B cell (primary cell): ENCODE results near the gene GIMAP5. TPM values are rescaled to one million over a fixed set of nuclear protein-coding genes. Genes with fewer than 3 reads are reported as not detected.

Experiments used
- ATAC-seq: fragments of 200-7000 bp; cut with Tn5 transposase; one replicate; pipeline ENCODE4 v1.10.0; 2021; ENCODE audit warnings: low read depth, mild to moderate bottlenecking, moderate number of reproducible peaks, moderate library complexity
- CTCF ChIA-PET: fragments of 350-600 bp; sonication (Branson Sonifier 250); formaldehyde crosslinking; loops from one replicate; lab custom pipeline; 2021; ENCODE audit warnings: antibody characterized with exemption, inconsistent platforms; lab: Charles Lee
- POLR2A ChIA-PET: fragments of 350-600 bp; sonication (Branson Sonifier 250); formaldehyde crosslinking; loops from one replicate; lab custom pipeline; 2021; ENCODE audit warnings: antibody characterized with exemption; lab: Charles Lee
- DNase-seq: peaks from one replicate; pipeline ENCODE4 v3.0.0; 2013
- H2AFZ ChIP-seq: 2 replicates; pipeline ENCODE4 v1.6.1; 2012; ENCODE audit warnings: mild to moderate bottlenecking, low read depth, low read length; ENCODE audit not compliant: insufficient read depth, poor library complexity, severe bottlenecking
- H3K27ac ChIP-seq, 2 donors: 1 replicate in 1 of 2; 2 replicates in 1 of 2; pipeline ENCODE4 v1.5.1; 2012 to 2013; ENCODE audit warnings: low read length in 2 of 2, mild to moderate bottlenecking in 2 of 2, moderate library complexity in 1 of 2
- H3K27me3 ChIP-seq, 4 experiments: fragments of 200-600 bp in 1 of 4; sonication (generic) in 1 of 4; replicated peaks in 1 of 4; 1 replicate in 2 of 4; 2 replicates in 2 of 4; pipeline versions ENCODE4 v1.6.1 to v1.7.0; 2013 to 2016; ENCODE audit warnings: low read length in 3 of 4, mild to moderate bottlenecking in 2 of 4, mixed read lengths in 1 of 4, moderate library complexity in 1 of 4; ENCODE audit not compliant: insufficient read depth in 4 of 4, control insufficient read depth in 3 of 4; ENCODE audit errors: control extremely low read depth in 1 of 4
- H3K36me3 ChIP-seq, 2 experiments: replicated peaks in 1 of 2; 1 replicate in 1 of 2; 2 replicates in 1 of 2; pipeline versions ENCODE4 v1.6.1 to v1.7.1; 2013; ENCODE audit warnings: low read length in 1 of 2; ENCODE audit not compliant: insufficient read depth in 2 of 2, control insufficient read depth in 1 of 2; ENCODE audit errors: control extremely low read depth in 1 of 2, extremely low read depth in 1 of 2
- H3K4me1 ChIP-seq, 2 donors: fragments of 200-600 bp in 1 of 2; sonication (generic) in 1 of 2; 1 replicate in 1 of 2; 2 replicates in 1 of 2; pipeline versions ENCODE4 v1.5.1 to v1.6.1; 2013 to 2017; ENCODE audit warnings: low read length in 2 of 2; ENCODE audit not compliant: control insufficient read depth in 2 of 2, insufficient read depth in 2 of 2
- H3K4me2 ChIP-seq: replicated peaks from 2 replicates; pipeline ENCODE3; 2012; ENCODE audit warnings: mild to moderate bottlenecking, low read depth, low read length; ENCODE audit not compliant: poor library complexity, severe bottlenecking
- H3K4me3 ChIP-seq, 5 experiments: fragments of 200-600 bp in 1 of 5; sonication (generic) in 1 of 5; 1 replicate in 3 of 5; 2 replicates in 2 of 5; pipeline versions ENCODE4 v1.5.1 to v1.7.0; 2011 to 2016; ENCODE audit warnings: low read length in 4 of 5, mild to moderate bottlenecking in 4 of 5, low read depth in 2 of 5, control low read depth in 1 of 5, moderate library complexity in 1 of 5; ENCODE audit not compliant: insufficient read depth in 1 of 5; ENCODE audit errors: control extremely low read depth in 1 of 5, extremely low read depth in 1 of 5
- H3K79me2 ChIP-seq: fragments of 200-600 bp; sonication (generic); one replicate; pipeline ENCODE4 v1.6.0; 2016; ENCODE audit warnings: low read length; ENCODE audit not compliant: control insufficient read depth, insufficient read depth
- H3K9ac ChIP-seq: fragments of 200-600 bp; sonication (generic); 2 replicates; pipeline ENCODE4 v1.6.1; 2017; ENCODE audit warnings: mild to moderate bottlenecking, low read length, moderate library complexity
- H3K9me3 ChIP-seq, 3 donors: one replicate each; pipeline versions ENCODE4 v1.6.1 to v1.7.1; 2013; ENCODE audit warnings: low read length in 2 of 3; ENCODE audit not compliant: control insufficient read depth in 2 of 3, insufficient read depth in 1 of 3; ENCODE audit errors: control extremely low read depth in 1 of 3
- H4K20me1 ChIP-seq: 2 replicates; pipeline ENCODE4 v1.6.0; 2012; ENCODE audit warnings: mild to moderate bottlenecking, low read length; ENCODE audit not compliant: insufficient read depth, control insufficient read depth, poor library complexity, severe bottlenecking
- H3K27ac Mint-ChIP-seq: one replicate; pipeline ENCODE4 v1.8.0; 2021; ENCODE audit warnings: mixed read lengths
- H3K27me3 Mint-ChIP-seq: one replicate; pipeline ENCODE4 v1.8.0; 2021; ENCODE audit warnings: mixed read lengths
- H3K4me1 Mint-ChIP-seq: one replicate; pipeline ENCODE4 v1.8.0; 2021; ENCODE audit warnings: mixed read lengths
- H3K4me3 Mint-ChIP-seq: one replicate; pipeline ENCODE4 v1.8.0; 2021; ENCODE audit warnings: mixed read lengths
- H3K9me3 Mint-ChIP-seq: one replicate; pipeline ENCODE4 v1.8.0; 2022; ENCODE audit warnings: mixed read lengths; ENCODE audit not compliant: insufficient read depth
- EZH2 ChIP-seq: IDR thresholded peaks from 2 replicates; pipeline ENCODE4 v1.6.1; 2012; ENCODE audit warnings: borderline replicate concordance, low read depth, mild to moderate bottlenecking, moderate library complexity, low read length; ENCODE audit not compliant: insufficient read depth, poor library complexity, severe bottlenecking
- WGBS: methylation state at CpG from one replicate; pipeline ENCODE4 v1.1.5; 2013; ENCODE audit warnings: missing lambda C conversion rate; ENCODE audit not compliant: insufficient coverage; 5-methylcytosine and 5-hydroxymethylcytosine counted together
- intact Hi-C: fragments of 100-400 bp; cut with micrococcal nuclease; formaldehyde crosslinking; loops from one replicate; pipeline ENCODE4 v1.10.0; 2022
- polyA plus RNA-seq: library from polyadenylated mRNA; depleted of rRNA; stranded (reverse); fragments of >200 nt; gene quantifications from 2 replicates; pipeline ENCODE4 v1.2.3, GENCODE V29; 2012
- total RNA-seq, 2 donors: library from RNA; stranded (reverse); fragments of 120-200 nt in 1 of 2; gene quantifications; 1 replicate in 1 of 2; 2 replicates in 1 of 2; pipeline versions ENCODE4 v1.2.3 to v1.2.4, GENCODE V29; 2013 to 2022
- TF ChIP-seq, protein P1 (sequence below): fragments of 200-600 bp; IDR thresholded peaks from one replicate; pipeline ENCODE4 v1.8.0; 2022; ENCODE audit warnings: antibody characterized with exemption, mild to moderate bottlenecking

The GIMAP5 gene
- total and polyA plus RNA-seq, 2 donors (not counting 1 experiment from before 2014, with no cell fraction given), result 0.27 to 0.40 TPM

DNA sequence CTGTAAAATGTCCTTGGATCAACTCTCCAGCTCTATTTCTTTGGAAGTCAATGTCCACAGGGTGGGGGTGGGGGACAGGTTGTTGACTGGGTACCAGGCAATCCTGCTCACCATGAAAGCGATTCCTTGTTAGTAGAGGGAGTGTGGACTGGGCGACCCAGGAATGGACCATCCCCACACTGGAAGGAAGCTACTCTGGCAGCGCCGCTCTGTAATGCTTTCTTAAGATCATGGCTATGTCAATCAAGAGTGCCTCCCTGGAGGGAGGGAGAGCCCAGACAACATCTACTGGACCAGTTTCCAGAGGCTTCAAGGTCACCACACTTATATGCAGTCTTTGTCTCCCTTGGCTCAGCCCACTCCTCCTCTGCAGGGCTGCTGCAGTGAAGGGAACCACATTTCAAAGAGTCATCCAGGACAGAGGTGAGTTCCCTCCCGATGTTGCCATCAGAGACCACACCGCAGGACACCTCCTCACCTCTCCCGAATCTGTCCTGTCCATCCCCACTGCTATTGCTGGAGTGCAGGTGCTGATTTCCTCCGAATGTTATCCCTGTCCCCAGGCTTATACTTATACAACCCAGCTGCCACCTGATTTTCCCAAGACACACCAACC is 6.9 kb downstream of the GIMAP5 start:
- no peak for ATAC-seq
- no peaks in the 10 kb centered on the region for H3K36me3 ChIP-seq
- no peak overlapping the region for H2AFZ ChIP-seq
- WGBS, result 87% methylated on average over 5 of the region's 8 CpGs
- H3K4me3 ChIP-seq, result no peak overlapping the region
- H3K9me3 ChIP-seq, result no peaks in the 10 kb centered on the region
- no peaks in the 10 kb centered on the region for H3K79me2 ChIP-seq
- H4K20me1 ChIP-seq, result no peaks in the 10 kb centered on the region
- no peak overlapping the region for H3K4me2 ChIP-seq
- ChIA-PET POLR2A (no interaction called here), CTCF (no interaction called here)
- H3K27me3 Mint-ChIP-seq, result peaks cover 23% of the 10 kb centered on the region
- TF ChIP-seq, protein P1, sequence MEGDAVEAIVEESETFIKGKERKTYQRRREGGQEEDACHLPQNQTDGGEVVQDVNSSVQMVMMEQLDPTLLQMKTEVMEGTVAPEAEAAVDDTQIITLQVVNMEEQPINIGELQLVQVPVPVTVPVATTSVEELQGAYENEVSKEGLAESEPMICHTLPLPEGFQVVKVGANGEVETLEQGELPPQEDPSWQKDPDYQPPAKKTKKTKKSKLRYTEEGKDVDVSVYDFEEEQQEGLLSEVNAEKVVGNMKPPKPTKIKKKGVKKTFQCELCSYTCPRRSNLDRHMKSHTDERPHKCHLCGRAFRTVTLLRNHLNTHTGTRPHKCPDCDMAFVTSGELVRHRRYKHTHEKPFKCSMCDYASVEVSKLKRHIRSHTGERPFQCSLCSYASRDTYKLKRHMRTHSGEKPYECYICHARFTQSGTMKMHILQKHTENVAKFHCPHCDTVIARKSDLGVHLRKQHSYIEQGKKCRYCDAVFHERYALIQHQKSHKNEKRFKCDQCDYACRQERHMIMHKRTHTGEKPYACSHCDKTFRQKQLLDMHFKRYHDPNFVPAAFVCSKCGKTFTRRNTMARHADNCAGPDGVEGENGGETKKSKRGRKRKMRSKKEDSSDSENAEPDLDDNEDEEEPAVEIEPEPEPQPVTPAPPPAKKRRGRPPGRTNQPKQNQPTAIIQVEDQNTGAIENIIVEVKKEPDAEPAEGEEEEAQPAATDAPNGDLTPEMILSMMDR, result no peak
- no peak for TF ChIP-seq EZH2
- no peak for DNase-seq
- no peak overlapping the region for H3K27ac Mint-ChIP-seq
- intact Hi-C loops, result no loop called here
- no peaks in the 10 kb centered on the region for H3K27me3 ChIP-seq
- H3K4me1 Mint-ChIP-seq, result no peaks in the 10 kb centered on the region
- H3K27ac ChIP-seq, result no peak overlapping the region
- no peak overlapping the region for H3K4me3 Mint-ChIP-seq
- H3K9me3 Mint-ChIP-seq, result no peaks in the 10 kb centered on the region
- no peaks in the 10 kb centered on the region for H3K4me1 ChIP-seq
- H3K9ac ChIP-seq, result no peak overlapping the region

DNA sequence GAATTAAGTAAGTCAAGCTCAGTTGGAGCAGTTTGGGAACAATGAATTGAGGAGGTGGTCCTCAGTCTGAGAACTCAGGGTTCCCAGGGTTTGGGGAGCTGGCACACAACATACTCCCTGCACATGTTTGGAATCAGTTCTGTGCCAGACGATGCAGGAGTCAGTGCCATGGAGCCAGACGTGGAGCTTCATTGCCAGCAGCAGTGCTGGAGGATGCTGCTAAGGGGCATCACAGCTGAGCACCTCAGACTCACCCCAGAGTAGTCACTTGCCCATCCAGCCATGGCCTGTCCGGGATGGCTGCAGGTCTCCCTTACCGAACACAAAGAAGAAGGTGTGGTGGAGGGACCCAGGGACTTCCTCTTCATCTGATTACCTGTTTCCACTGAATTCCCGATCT is 7.9 kb downstream of the GIMAP5 start:
- Mint-ChIP-seq H3K27ac (no peak overlapping the region), H3K4me1 (no peaks in the 10 kb centered on the region), H3K9me3 (no peaks in the 10 kb centered on the region), H3K27me3 (peaks cover 22% of the 10 kb centered on the region), H3K4me3 (no peak overlapping the region)
- CTCF ChIA-PET, result no interaction called here
- H2AFZ ChIP-seq, result no peak overlapping the region
- H3K36me3 ChIP-seq, result no peaks in the 10 kb centered on the region
- ATAC-seq, result no peak
- no peak overlapping the region for H3K9ac ChIP-seq
- H3K27ac ChIP-seq, result no peak overlapping the region
- H3K4me2 ChIP-seq, result no peak overlapping the region
- H4K20me1 ChIP-seq, result no peaks in the 10 kb centered on the region
- no peaks in the 10 kb centered on the region for H3K27me3 ChIP-seq
- no peaks in the 10 kb centered on the region for H3K9me3 ChIP-seq
- no peak overlapping the region for H3K4me3 ChIP-seq
- POLR2A ChIA-PET, result no interaction called here
- intact Hi-C loops, result no loop called here
- TF ChIP-seq, protein P1, result no peak
- TF ChIP-seq EZH2, result no peak
- 90% methylated on average over 2 of the region's 5 CpGs for WGBS
- H3K4me1 ChIP-seq, result no peaks in the 10 kb centered on the region
- no peaks in the 10 kb centered on the region for H3K79me2 ChIP-seq
- no peak for DNase-seq
